Measurements from ENCODE around the gene MED12L. TPM values are rescaled to one million over a fixed set of nuclear protein-coding genes. Genes with fewer than 3 reads are reported as not detected.

MED12L gene
- polyA plus RNA-seq, 1 of the 3 experiments (the other 2 are of a cell fraction): 0.03 TPM

DNA sequence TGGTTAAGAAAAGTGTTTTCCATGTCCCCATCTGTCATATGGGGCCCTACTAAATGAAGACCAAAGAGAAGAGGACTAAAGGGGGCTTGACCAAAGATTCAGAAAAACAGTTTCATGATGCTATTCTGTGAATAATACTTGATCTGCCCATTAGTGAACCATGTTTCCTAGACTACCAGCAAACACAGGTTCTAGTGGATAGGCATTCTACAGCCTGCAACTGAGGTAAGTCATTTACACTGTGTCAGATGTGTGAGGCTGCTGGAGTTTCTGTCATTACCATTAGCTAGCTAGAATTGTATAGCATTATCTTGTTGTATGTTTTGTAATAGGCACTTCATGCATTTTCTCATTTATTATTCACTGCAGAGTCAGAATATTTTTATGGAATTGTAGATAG is 111.0 kb downstream of the MED12L start:
- Histone ChIP-seq H3K4me1 (ENCODE audit: control insufficient read depth in 1 of 2, insufficient read depth in 2 of 2, low read depth in 1 of 2, low read length in 1 of 2) (no peaks in the 10 kb centered on the region), H3K9me3 (no peaks in the 10 kb centered on the region), H3K27me3 (ENCODE audit: insufficient read depth) (no peaks in the 10 kb centered on the region), H3K27ac (ENCODE audit: low read depth in 2 of 2, low read length in 1 of 2) (peak overlapping the region in 1 of 2 experiments; percentile 1; a peak in 1 of 4 replicates), H3K9me2 (no peaks in the 10 kb centered on the region), H3K4me2 (no peak overlapping the region), H3K9ac (no peak overlapping the region), H3K36me3 (replicated peaks in 1 of 2; ENCODE audit: control insufficient read depth in 1 of 2, insufficient read depth in 2 of 2, low read length in 1 of 2) (no peaks in the 10 kb centered on the region), H2AFZ (ENCODE audit: low read depth) (no peak overlapping the region), H3K4me3 (ENCODE audit: low read depth in 2 of 2, low read length in 1 of 2) (no peak overlapping the region), H3F3A (replicated peaks; ENCODE audit: insufficient read depth) (no peaks in the 10 kb centered on the region), H3K79me2 (ENCODE audit: insufficient read depth) (no peaks in the 10 kb centered on the region), H4K20me1 (ENCODE audit: insufficient read depth) (no peaks in the 10 kb centered on the region)
- no peak for DNase-seq
- CTCF ChIA-PET: interaction anchor here (0.7 to 3.3 kb wide), 4 partner anchors 10 to 32 kb away, joined by 3 to 21 read pairs (median 5); no protein-coding TSS in a partner anchor
- TF ChIP-seq TEAD4 (IDR thresholded peaks at IDR 0.05; ENCODE audit: borderline replicate concordance, insufficient read depth) (no peak), NFIC (IDR thresholded peaks at IDR 0.05; ENCODE audit: borderline replicate concordance) (no peak), FOSL2 (IDR thresholded peaks at IDR 0.05; ENCODE audit: borderline replicate concordance, low read depth) (no peak), RXRA (IDR thresholded peaks at IDR 0.05; ENCODE audit: borderline replicate concordance, low read depth) (no peak), EP300 (IDR thresholded peaks at IDR 0.05; ENCODE audit: borderline replicate concordance in 1 of 2, low read depth in 1 of 2, low read length in 1 of 2) (no peak), MEF2A (IDR thresholded peaks at IDR 0.05; ENCODE audit: borderline replicate concordance, low read depth) (no peak), GABPA (IDR thresholded peaks at IDR 0.05; ENCODE audit: low read depth) (no peak), EZH2phosphoT487 (IDR thresholded peaks at IDR 0.05; ENCODE audit: borderline replicate concordance, low read depth) (no peak), SIN3A (IDR thresholded peaks at IDR 0.05; ENCODE audit: borderline replicate concordance, low read depth, low read length) (no peak), POLR2AphosphoS5 (IDR thresholded peaks at IDR 0.05; ENCODE audit: low read depth, low read length) (no peak), RAD21 (IDR thresholded peaks at IDR 0.05; ENCODE audit: low read length) (no peak), TCF12 (IDR thresholded peaks at IDR 0.05) (no peak)
- TF ChIP-seq, protein P1, sequence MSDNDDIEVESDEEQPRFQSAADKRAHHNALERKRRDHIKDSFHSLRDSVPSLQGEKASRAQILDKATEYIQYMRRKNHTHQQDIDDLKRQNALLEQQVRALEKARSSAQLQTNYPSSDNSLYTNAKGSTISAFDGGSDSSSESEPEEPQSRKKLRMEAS (IDR thresholded peaks at IDR 0.05; ENCODE audit: low read depth): no peak
- TF ChIP-seq, protein P2, sequence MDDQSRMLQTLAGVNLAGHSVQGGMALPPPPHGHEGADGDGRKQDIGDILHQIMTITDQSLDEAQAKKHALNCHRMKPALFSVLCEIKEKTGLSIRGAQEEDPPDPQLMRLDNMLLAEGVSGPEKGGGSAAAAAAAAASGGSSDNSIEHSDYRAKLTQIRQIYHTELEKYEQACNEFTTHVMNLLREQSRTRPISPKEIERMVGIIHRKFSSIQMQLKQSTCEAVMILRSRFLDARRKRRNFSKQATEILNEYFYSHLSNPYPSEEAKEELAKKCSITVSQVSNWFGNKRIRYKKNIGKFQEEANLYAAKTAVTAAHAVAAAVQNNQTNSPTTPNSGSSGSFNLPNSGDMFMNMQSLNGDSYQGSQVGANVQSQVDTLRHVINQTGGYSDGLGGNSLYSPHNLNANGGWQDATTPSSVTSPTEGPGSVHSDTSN (IDR thresholded peaks at IDR 0.05): no peak
- TF ChIP-seq, protein P3, sequence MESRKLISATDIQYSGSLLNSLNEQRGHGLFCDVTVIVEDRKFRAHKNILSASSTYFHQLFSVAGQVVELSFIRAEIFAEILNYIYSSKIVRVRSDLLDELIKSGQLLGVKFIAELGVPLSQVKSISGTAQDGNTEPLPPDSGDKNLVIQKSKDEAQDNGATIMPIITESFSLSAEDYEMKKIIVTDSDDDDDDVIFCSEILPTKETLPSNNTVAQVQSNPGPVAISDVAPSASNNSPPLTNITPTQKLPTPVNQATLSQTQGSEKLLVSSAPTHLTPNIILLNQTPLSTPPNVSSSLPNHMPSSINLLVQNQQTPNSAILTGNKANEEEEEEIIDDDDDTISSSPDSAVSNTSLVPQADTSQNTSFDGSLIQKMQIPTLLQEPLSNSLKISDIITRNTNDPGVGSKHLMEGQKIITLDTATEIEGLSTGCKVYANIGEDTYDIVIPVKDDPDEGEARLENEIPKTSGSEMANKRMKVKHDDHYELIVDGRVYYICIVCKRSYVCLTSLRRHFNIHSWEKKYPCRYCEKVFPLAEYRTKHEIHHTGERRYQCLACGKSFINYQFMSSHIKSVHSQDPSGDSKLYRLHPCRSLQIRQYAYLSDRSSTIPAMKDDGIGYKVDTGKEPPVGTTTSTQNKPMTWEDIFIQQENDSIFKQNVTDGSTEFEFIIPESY (IDR thresholded peaks at IDR 0.05; ENCODE audit: borderline replicate concordance, low read depth): no peak
- TF ChIP-seq, protein P4, sequence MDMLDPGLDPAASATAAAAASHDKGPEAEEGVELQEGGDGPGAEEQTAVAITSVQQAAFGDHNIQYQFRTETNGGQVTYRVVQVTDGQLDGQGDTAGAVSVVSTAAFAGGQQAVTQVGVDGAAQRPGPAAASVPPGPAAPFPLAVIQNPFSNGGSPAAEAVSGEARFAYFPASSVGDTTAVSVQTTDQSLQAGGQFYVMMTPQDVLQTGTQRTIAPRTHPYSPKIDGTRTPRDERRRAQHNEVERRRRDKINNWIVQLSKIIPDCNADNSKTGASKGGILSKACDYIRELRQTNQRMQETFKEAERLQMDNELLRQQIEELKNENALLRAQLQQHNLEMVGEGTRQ (IDR thresholded peaks at IDR 0.05; ENCODE audit: borderline replicate concordance, low read depth, low read length): no peak
- TF ChIP-seq, protein P5, sequence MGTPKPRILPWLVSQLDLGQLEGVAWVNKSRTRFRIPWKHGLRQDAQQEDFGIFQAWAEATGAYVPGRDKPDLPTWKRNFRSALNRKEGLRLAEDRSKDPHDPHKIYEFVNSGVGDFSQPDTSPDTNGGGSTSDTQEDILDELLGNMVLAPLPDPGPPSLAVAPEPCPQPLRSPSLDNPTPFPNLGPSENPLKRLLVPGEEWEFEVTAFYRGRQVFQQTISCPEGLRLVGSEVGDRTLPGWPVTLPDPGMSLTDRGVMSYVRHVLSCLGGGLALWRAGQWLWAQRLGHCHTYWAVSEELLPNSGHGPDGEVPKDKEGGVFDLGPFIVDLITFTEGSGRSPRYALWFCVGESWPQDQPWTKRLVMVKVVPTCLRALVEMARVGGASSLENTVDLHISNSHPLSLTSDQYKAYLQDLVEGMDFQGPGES (IDR thresholded peaks at IDR 0.05; ENCODE audit: low read depth, low read length): no peak
- POLR2A ChIA-PET: no interaction called here

All from SK-N-SH (cell line).